GM21423 (cell line): Measurements from ENCODE around the gene LRP1B.

Experiments
- ATAC-seq: cut with Tn5 transposase; IDR thresholded peaks from one replicate; pipeline ENCODE4 v1.9.1; 2021; ENCODE audit warnings: mild to moderate bottlenecking, moderate library complexity; ENCODE audit not compliant: unreplicated experiment

LRP1B gene

DNA sequence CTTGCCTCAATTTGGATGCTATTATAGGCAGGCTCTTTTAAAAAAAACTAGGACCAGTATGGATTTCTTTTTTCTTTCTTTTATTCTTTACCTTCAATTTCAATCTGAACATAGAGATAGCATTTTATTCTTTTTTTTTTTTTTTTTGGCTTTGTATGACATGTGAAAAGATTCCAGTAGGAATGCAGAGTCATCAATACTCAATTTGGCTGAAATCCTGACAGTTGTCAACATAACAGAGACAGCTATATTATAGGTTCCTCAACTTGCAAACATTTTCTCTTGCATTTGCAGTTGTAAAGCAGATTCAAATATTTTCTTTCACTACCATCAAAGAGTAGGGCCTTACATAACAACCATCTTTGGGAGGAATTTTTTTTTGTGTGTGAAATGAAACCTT is 334.4 kb downstream of the LRP1B start:
- ATAC-seq = no peak

GRCh38 chr2:141791521-141791920 is 339.3 kb downstream of the LRP1B start:
- ATAC-seq = no peak

GRCh38 chr2:141782574-141782973 is 348.2 kb downstream of the LRP1B start:
- no peak for ATAC-seq

DNA sequence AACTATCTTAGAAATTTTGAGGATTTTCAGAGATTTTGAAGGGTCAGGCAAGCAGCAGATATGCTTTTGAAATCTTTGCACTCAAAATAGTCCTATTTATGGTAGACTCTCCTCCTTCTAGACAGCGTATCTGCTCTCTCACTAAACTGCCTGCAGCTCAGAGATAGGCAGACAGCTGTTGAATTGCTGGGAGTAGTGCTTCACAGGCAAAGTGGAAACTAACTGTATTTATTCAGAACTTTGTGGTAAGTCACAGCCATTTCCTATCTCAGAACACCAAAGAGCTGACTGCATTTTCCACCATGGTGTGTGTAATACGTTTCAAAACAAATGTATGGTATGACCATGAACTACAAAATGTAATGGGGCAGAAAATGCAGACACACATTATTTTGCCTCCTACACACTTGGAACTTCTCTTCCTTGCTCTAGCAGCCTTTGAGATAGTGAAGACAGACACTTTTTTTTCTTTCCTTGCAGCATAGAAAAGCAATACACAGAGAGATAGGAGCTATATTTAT is 352.4 kb downstream of the LRP1B start:
- ATAC-seq = no peak

DNA sequence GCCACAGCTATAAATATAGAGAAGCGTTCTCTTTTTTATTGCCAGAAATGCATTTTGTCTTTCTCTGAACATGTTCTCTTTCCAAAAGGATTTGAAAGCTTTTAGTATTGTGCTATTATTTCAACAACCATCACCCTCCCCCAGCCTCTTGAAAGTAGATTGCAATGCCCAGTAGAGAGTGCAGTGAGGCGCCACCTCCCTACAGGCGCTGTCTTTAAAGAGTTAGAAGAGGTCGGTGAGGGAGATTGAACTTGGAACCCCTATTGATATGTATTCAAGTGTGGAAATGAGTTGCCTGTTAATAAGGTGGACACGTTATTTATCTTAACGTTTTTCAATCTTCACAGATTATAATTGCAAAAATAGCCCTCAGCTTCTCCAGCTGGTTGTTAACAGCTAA is 360.3 kb downstream of the LRP1B start:
- no peak for ATAC-seq

GRCh38 chr2:141767691-141768090 is 363.1 kb downstream of the LRP1B start:
- ATAC-seq = no peak

GRCh38 chr2:141767051-141767450 is 363.8 kb downstream of the LRP1B start:
- ATAC-seq = no peak

DNA sequence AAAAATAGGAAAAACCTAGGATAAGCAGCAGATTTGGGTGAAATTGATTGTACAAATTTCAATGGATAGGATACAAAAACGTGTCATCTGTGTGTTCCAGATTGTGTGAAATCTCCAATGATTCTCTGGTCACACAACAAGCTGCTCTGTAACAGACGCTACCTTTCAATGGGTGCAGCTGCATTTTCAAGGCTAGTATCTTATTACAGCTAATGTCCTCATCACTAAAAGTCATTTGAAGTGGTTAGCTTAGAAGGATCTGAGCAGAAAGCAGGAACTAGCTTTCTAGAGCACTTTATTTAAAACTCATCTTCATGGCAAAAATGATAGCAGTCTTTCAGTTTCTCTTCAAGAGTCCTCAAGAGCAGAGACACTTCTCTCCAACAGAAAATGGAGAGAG is 364.6 kb downstream of the LRP1B start:
- no peak for ATAC-seq

GRCh38 chr2:141748616-141749015 is 382.2 kb downstream of the LRP1B start:
- no peak for ATAC-seq

- ATAC-seq = no peak
These were observed 389.2 kb downstream of the LRP1B start for GRCh38 chr2:141741652-141742051.

DNA sequence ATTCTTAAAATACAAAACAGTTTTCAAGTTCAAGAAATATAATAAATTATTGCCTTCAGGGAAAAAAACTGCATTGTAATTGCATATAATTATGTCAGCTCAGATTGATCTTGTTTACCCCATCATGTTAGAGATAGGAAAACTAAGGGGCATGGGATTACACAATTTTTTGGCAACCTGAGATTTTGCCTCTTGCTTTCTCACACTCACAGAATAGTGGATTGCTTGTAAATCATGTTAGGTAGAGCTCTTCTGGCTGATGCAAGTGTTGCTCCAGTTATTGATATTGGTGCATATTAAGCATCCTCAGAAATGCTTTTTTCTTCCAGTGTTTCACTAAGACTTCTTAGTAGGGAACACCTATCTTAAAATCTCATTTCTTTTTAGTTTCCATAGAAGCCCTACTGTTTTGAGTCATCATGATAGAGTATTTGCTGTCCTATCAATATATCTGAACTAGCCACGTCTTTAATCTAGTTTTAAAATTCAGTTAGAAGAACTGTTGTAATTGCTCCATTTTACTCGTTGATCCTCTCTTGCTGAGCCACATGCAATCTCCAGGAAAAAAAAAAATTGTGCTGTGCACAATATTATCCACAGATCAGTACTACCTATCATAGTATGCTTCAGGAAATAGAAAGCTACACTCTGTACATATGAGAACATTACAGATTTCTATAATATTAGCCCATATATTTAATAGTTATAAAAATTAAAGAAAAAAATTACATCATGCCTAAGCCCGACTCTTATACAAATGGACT is 393.1 kb downstream of the LRP1B start:
- ATAC-seq = no peak

GRCh38 chr2:141736466-141736865 is 394.4 kb downstream of the LRP1B start:
- no peak for ATAC-seq

DNA sequence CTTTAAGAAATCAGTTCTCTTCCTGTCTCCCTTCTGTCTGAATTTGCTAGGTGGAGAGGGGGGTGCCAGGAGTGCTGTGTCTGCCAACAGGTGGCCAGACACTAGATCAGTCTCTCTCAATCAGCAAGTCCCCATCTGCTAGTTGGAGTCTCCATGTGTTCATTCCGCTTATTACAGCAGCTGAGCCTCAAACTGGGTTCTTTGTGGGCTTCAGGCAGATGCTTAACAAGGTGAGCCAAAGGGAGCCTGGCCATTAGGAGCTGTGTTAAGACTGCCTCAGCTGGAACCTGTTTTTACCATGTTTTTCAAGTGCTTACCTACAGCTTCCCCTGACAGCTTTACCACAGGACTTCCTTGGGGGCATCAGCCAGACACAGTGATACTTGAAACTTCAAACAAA is 401.9 kb downstream of the LRP1B start:
- no peak for ATAC-seq

GRCh38 chr2:141728142-141728541 is 402.7 kb downstream of the LRP1B start:
- no peak for ATAC-seq

DNA sequence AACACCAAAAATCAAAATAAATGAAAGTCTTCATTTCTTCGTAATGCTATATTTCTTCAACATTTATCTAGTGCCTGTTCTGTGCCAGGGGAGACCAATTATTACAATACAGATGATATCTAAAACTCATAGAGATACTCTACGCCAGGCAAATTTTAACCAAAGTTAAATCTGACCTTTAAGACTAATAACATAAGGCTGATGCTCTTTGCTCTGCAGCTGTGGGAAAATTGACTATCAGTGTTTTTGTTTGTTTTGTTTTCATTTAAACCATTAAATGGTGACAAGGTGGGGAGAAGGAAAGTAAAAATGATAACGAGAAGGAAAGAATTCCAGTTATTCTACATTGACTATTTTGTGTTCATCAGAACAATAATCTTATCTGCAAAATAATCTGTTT is 406.4 kb downstream of the LRP1B start:
- ATAC-seq = no peak

DNA sequence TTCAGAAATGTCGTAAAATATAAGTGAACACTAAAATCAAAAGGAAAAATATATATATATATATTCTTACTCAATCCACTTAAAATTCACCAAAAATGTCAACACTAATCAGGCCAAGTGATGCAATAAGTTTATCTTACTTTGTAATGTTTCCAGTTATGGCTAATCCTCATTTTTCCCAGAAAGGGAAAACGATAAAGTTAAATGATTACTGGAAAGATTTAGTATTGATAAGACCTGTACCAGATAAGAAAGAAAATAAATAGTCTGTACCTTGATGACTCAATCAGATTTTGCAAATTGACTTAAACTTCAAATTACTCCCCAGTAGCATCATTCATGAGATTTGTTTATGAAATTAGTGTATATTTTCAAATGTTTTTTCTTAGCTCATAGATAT is 407.0 kb downstream of the LRP1B start:
- ATAC-seq = no peak

DNA sequence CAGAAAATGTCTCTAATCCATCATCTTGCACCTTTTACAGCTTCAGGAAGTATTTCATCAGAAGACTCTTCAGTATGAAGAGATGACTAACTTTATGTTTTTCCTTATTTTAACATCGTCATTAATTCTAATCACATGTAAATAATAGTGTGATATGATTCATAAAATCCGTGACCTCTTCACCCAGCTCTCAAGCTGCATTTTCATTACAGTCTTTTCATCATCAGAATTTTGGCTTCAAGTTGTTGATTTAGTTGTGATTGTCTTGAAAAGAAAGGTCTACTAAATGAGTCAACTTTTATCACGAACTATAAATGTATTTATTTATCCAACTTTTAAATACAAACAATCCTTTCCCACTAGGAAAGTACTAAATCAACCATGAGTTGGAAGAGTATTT is 410.3 kb downstream of the LRP1B start:
- ATAC-seq = no peak

DNA sequence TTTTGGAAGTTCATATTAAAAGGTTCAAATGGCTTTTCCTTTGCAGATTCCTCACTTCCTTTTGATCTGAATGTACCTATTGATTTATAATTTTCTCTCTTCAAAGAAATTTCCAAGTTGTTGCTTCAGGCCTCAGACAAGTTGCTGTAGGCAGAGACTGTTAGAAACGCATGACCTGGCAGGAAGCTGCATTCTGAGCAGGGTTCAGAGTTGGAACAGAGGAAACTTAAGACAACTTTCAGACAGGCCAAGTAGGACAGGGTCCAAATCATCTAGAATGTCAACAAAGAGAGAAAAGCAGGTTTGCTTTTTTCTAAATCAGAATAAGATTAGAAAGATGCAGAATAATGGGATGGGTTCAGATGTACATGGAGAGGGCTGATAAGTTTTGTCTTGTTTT is 416.3 kb downstream of the LRP1B start:
- ATAC-seq = no peak

GRCh38 chr2:141711627-141712026 is 419.2 kb downstream of the LRP1B start:
- ATAC-seq = no peak

DNA sequence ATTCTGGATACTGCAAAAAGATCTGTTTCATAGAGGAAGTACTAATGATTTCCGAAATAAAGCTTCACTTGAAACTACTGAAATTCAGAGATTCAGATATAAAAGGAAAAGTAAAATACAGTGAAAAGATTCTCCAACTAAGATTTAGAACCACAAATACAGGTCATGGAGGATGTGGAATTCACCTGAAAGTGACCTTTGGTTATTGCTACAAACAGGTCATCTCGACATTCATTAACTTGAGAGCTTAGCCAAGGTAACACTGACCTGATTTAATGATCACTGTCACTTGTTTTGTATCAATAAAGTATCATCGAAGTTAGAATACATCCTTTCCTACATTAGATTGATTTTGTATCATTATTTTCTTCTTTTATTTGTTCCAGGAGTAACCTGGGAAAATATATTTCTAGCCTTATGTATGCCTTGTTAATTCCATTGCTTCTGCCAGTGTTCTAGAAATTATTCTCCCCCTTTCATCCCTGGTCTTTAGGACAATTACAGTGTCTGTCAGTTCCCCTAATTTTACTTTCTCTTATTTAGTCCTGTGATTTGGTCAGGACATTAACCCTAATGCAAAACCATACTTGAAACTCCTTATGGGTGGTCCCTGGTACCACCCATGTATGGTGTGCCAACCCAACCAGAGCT is 420.1 kb downstream of the LRP1B start:
- no peak for ATAC-seq

- ATAC-seq = no peak
These were observed 421.1 kb downstream of the LRP1B start for GRCh38 chr2:141709756-141710155.

DNA sequence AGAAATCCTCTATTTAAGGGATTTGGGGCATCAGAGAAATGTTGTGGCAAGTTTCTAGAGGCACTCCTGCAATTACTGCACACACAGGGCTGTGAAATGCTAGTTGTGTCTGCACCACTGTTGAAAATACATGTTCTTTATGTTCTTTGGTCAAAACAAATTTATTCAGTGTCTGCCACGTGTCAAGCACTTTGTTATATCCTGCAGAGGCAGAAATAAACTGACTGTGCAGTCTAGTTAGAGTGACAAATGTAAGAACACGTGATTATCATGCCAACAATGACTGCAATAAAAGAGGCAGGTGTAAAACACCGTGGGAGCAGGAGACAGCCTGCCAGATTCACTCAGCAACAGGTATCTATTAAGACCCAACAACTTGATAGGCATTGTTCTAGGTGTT is 423.3 kb downstream of the LRP1B start:
- no peak for ATAC-seq
